Motor neuron (in vitro differentiated cells): ENCODE results near the gene PHLPP1. TPM values are rescaled to one million over a fixed set of nuclear protein-coding genes. Genes with fewer than 3 reads are reported as not detected.

Source experiments
- ATAC-seq, 8 experiments: fragments of 200-7000 bp; cut with Tn5 transposase; replicated peaks in 6 of 8; 2 replicates each; pipeline ENCODE4 v1.8.0; 2021; ENCODE audit warnings: mild to moderate bottlenecking in 8 of 8, moderate library complexity in 8 of 8
- H3K27ac ChIP-seq, 2 donors: fragments of 250-450 bp; sonication (Bioruptor Pico); 2 replicates each; pipeline ENCODE4 v1.9.0; 2021; ENCODE audit warnings: antibody characterized with exemption in 2 of 2, mild to moderate bottlenecking in 2 of 2, moderate library complexity in 1 of 2
- H3K4me1 ChIP-seq, 2 donors: fragments of 250-450 bp; sonication (Bioruptor Pico); replicated peaks in 1 of 2; 2 replicates each; pipeline ENCODE4 v1.6.1; 2021; ENCODE audit warnings: antibody characterized with exemption in 2 of 2, mild to moderate bottlenecking in 2 of 2, moderate library complexity in 1 of 2
- H3K4me3 ChIP-seq, 5 donors: fragments of 250-450 bp; sonication (Bioruptor Pico); 2 replicates each; pipeline ENCODE4 v1.9.0; 2021; ENCODE audit warnings: antibody characterized with exemption in 5 of 5, mild to moderate bottlenecking in 5 of 5, moderate library complexity in 4 of 5
- WGBS, 10 experiments: fragments of 450-650 bp; shearing (Covaris generic); methylation state at CpG; one replicate each; pipeline ENCODE4 v1.0.0; 2022; 5-methylcytosine and 5-hydroxymethylcytosine counted together
- in situ Hi-C, 9 experiments: fragments of 400-800 bp; cut with MboI; loops; one replicate each; pipeline ENCODE4 v1.15.0; 2021; ENCODE audit warnings: low sequenced_read_pairs in 9 of 9, low pct_unique_long_range_greater_than_20kb in 2 of 9; ENCODE audit not compliant: unreplicated experiment in 9 of 9
- total RNA-seq, 8 experiments: library from RNA; unstranded; fragments of 300-600 nt; gene quantifications; 2 replicates each; pipeline versions ENCODE4 v1.2.3 to v1.2.4, GENCODE V29; 2022

PHLPP1 gene
- total RNA-seq, 8 experiments from 2014 or later: 3.3 to 14.4 (median 12.1) TPM

- H3K4me1 ChIP-seq: peaks cover 11 to 48% of the 10 kb centered on the region in 2 donors
- in situ Hi-C loops: no loop called here
- H3K27ac ChIP-seq: no peak overlapping the region
- ATAC-seq: no peak
- H3K4me3 ChIP-seq: no peak overlapping the region
- WGBS, 10 experiments: 60 to 100% (median 87%) methylated on average over 1 of the region's 1 CpG; no CpG with 5 or more reads in 6 of the 10 experiments
Observed at GRCh38 chr18:62755454-62755853, 40.1 kb downstream of the PHLPP1 start.

DNA sequence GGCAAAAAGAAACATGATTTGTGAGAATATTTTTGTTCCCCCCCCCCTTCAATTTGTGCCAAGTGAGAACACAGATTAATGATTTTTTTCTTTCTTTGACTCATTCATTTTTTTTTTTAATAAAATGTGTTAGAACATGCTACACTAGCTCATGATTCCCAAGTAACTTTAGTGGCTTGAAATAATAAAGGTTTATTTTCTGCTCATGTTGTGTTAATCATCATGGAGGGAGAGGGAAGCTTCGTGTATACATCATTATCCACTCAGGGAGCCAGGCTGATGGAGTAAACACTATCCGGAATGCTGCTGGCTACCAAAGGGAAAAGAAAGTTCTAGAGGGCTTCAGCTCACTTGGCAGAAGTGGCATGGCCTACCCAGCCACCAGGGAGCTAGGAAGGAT lies 40.6 kb downstream of the PHLPP1 start:
- Histone ChIP-seq H3K27ac (no peak overlapping the region), H3K4me3 (no peak overlapping the region), H3K4me1 (peaks cover 10 to 43% of the 10 kb centered on the region in 2 donors)
- 87 to 100% (median 100%) methylated on average over 1 to 2 of the region's 2 CpGs; no CpG with 5 or more reads in 5 of the 10 experiments for WGBS, 10 experiments
- in situ Hi-C loops: no loop called here
- no peak for ATAC-seq

DNA sequence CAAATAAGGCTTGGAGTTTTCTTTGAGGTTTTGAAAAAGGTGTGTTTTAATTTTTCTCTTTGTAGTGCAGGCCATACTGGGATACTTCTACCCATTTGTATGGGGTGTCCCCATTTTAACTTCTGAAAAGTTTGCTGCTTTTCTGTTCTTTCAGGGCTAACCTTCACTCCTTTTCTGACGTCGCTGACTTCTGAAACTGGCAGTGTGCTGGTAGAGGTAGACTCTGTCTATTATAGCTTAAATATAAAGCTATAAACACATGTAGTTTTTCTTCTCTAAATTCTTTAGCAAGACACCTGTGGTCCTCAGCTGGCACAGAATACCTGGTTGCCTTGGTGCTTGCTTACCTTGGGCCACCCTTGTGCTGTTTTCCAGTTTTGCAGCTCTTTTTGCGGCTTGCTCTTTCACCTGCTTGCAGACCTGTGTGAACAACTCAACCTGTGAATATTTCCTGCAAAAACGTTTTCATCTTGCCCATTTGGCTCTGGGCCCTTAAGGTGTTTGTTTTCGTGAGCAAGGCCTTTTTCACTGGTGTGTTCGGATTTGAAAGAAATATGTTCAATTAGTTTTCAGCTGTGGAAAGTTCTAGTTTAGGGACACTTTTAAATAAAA lies 42.2 kb downstream of the PHLPP1 start:
- Histone ChIP-seq H3K4me3 (no peak overlapping the region), H3K4me1 (peaks cover 2 to 30% of the 10 kb centered on the region in 2 donors), H3K27ac (no peak overlapping the region)
- ATAC-seq: no peak
- WGBS, 10 experiments: 66 to 100% (median 79%) methylated on average over 2 to 6 of the region's 6 CpGs
- in situ Hi-C loops: no loop called here

- 8 to 90% (median 40%) methylated on average over 1 to 3 of the region's 3 CpGs; no CpG with 5 or more reads in 1 of the 10 experiments for WGBS, 10 experiments
- Histone ChIP-seq H3K4me1 (peaks cover 2 to 21% of the 10 kb centered on the region in 2 donors), H3K27ac (peak overlapping the region in 1 of 2 donors; percentile 18), H3K4me3 (no peak overlapping the region)
- in situ Hi-C loops: no loop called here
- no peak for ATAC-seq
Observed at GRCh38 chr18:62758591-62758990, 43.2 kb downstream of the PHLPP1 start.

GRCh38 chr18:62759704-62760402 lies 44.5 kb downstream of the PHLPP1 start:
- 41 to 100% (median 81%) methylated on average over 1 to 4 of the region's 5 CpGs; no CpG with 5 or more reads in 2 of the 10 experiments for WGBS, 10 experiments
- Histone ChIP-seq H3K4me3 (no peak overlapping the region), H3K4me1 (peaks cover 2 to 21% of the 10 kb centered on the region in 2 donors), H3K27ac (no peak overlapping the region)
- ATAC-seq: peak in 2 of 8 experiments; percentile 48 to 52
- in situ Hi-C loops: no loop called here

DNA sequence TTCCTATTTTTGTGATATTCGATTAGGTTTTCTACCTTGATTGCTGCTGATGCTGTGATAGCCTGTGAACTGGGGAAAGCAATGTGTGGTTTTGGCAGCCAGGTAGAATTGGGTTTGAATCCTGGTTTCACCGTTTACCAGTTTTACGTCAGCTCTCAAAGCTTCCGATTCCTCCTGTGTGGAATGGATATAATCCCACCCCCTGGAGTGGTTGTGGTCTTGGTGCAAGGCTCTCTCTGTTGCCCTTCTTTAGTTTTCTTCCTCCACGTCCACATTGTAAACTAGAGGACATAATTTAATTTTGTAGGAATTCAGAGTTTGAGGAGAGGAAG lies 45.0 kb downstream of the PHLPP1 start:
- H3K4me3 ChIP-seq: no peak overlapping the region
- ATAC-seq: no peak
- in situ Hi-C loops: no loop called here
- peaks cover 2 to 21% of the 10 kb centered on the region in 2 donors for H3K4me1 ChIP-seq
- no peak overlapping the region for H3K27ac ChIP-seq
- WGBS, 10 experiments: 68 to 100% (median 89%) methylated on average over 1 to 5 of the region's 5 CpGs

DNA sequence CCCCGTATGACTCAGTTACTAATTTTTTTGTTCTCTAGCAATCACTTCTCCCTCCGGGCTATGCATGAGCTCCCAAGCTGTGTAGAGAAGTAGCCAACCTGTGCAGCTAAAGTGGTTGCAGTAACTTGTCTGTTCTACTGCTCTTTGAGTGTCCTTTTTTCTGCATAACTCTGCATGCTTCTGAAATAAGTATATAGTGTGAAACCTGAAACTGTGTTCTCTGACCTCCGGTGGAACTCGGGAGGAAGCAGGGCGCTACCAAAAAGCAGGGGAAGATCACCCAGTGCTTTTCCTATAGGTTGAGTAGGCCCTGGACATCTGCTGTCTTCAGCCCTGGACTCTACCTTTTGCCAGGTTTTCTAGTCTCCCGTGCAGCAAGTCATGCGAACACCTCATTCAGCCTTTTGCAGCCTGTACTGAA lies 47.8 kb downstream of the PHLPP1 start:
- peaks cover 2 to 21% of the 10 kb centered on the region in 2 donors for H3K4me1 ChIP-seq
- in situ Hi-C loops: no loop called here
- H3K4me3 ChIP-seq: no peak overlapping the region
- 40 to 94% (median 69%) methylated on average over 1 to 7 of the region's 7 CpGs for WGBS, 10 experiments
- ATAC-seq: peak in 1 of 8 experiments; percentile 61
- no peak overlapping the region for H3K27ac ChIP-seq

DNA sequence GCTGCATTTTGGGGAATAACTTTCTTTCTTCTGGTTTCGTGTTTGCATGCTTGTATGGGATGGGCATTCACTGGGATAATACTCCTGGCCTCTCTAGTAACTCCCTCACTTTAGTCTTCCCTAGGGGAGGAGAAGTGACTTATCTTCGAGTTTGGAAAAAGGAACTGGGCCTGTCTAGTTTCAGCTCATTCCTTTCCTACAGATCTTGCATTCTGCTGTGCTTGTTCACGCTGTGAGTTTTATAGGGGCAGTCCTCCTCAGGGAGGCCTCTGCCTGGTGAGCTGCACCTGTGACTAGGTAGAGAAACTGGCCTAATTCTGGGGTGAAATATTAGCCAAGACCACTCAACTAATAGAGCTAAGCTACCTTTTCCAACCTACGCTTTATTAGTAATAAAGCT lies 50.9 kb downstream of the PHLPP1 start:
- no peak overlapping the region for H3K27ac ChIP-seq
- no peak overlapping the region for H3K4me3 ChIP-seq
- in situ Hi-C loops: no loop called here
- H3K4me1 ChIP-seq: no peaks in the 10 kb centered on the region
- no peak for ATAC-seq
- WGBS, 10 experiments: 20 to 100% (median 80%) methylated on average over 1 to 4 of the region's 4 CpGs; no CpG with 5 or more reads in 1 of the 10 experiments

DNA sequence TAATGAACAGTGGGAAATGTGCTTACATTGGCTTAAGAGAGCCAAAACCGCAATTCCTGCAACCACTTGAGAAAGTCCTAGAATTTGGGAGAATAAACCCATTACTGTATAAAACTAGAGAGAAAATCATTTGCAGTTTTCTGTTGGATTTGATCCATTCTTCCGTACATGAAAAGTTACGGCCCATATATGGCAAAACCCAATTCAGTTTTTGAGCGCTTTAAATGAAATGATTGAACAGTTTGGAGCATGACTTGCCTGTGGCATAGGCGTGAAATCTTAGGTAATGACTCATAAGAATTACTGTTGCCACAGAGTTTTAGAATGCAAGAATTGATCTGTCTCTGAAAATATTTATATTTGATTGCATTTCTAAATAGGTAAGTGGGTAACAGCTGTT lies 52.0 kb downstream of the PHLPP1 start:
- Histone ChIP-seq H3K4me1 (no peaks in the 10 kb centered on the region), H3K4me3 (no peak overlapping the region), H3K27ac (no peak overlapping the region)
- WGBS, 10 experiments: 40 to 100% (median 91%) methylated on average over 1 to 5 of the region's 5 CpGs
- in situ Hi-C loops: no loop called here
- peak in 3 of 8 experiments; percentile 47 to 92 (median 83) for ATAC-seq

- in situ Hi-C loops: no loop called here
- no peak overlapping the region for H3K27ac ChIP-seq
- no peak for ATAC-seq
- H3K4me1 ChIP-seq: no peaks in the 10 kb centered on the region
- no peak overlapping the region for H3K4me3 ChIP-seq
- WGBS, 10 experiments: 24 to 93% (median 72%) methylated on average over 2 to 3 of the region's 3 CpGs
Observed at GRCh38 chr18:62767836-62768557, 52.7 kb downstream of the PHLPP1 start.

- Histone ChIP-seq H3K4me1 (no peaks in the 10 kb centered on the region), H3K4me3 (no peak overlapping the region), H3K27ac (no peak overlapping the region)
- ATAC-seq: no peak
- WGBS, 10 experiments: 27 to 100% (median 90%) methylated on average over 1 to 2 of the region's 2 CpGs; no CpG with 5 or more reads in 1 of the 10 experiments
- in situ Hi-C loops: no loop called here
Observed at GRCh38 chr18:62768558-62768943, 53.2 kb downstream of the PHLPP1 start.

DNA sequence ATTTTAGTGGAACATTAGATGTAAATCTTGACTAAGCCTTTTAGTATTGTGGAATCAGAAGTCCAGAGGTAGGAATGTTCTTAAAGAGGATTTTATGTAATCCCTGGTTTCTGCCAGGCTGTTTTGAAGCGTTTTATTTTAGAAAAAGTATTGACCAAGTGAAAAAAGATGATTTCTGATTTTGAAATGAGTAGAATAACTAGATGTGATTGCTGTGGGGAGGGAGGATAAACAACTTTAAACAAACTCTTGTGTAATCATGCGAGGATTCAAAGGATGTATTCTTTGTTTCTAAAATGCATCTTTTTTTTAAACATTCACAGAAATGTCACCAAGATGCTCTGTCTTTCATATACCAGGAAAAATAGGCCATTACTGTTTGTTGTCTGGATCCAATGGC lies 53.9 kb downstream of the PHLPP1 start:
- 63 to 100% (median 92%) methylated on average over 1 to 2 of the region's 2 CpGs; no CpG with 5 or more reads in 1 of the 10 experiments for WGBS, 10 experiments
- in situ Hi-C loops: no loop called here
- no peak overlapping the region for H3K27ac ChIP-seq
- no peak overlapping the region for H3K4me3 ChIP-seq
- no peaks in the 10 kb centered on the region for H3K4me1 ChIP-seq
- no peak for ATAC-seq

DNA sequence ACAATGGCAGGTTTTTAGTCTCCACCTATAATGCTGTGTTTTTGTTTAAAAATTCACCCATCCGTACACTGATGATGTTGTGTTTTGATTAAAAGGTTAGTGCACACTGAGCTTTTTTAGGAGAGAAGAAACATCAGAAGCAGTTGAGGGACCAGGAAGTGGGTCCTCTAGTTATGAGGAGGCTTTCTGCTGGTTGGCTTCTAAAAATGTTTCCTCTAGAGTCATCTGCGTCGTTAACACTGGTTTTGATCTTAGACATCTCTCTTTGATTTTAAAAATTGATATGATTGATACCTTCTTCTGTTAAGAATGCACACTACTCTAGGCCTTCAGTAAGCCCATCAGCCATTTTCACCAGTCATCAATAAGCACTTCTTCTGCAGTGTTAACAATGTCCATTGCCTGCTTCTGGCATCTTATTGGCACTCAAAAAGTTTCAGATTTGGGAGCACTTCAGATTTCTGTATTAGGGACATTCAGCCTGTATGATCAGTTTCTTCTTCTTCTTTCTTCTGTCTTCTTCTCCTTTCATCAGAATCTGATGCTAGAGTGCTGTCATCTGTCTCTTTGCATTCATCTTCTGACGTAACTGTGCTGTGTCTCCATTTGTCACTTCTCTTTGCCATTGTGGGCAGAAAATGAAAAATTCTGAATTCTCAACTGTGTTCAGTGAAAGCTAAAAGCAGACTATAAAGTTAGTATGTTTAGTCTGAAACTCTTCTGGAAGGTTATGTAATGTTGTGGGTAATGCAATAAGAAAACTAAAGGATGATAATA lies 56.3 kb downstream of the PHLPP1 start:
- H3K4me1 ChIP-seq: no peaks in the 10 kb centered on the region
- in situ Hi-C loops: no loop called here
- H3K4me3 ChIP-seq: no peak overlapping the region
- WGBS, 10 experiments: 80 to 100% (median 91%) methylated on average over 1 to 4 of the region's 4 CpGs; no CpG with 5 or more reads in 2 of the 10 experiments
- no peak overlapping the region for H3K27ac ChIP-seq
- no peak for ATAC-seq
